ENCODE results near the gene RAB8A.
A peak's percentile ranks its signal among the peaks of the same experiment; 100 is the strongest.
"Not testable (repeated sequence)": the region's sequence is repeated elsewhere in the genome, so short reads cannot be mapped to it uniquely, and the experiment has no call there.

The RAB8A gene

GRCh38 chr19:16078759-16079707 lies 32.7 kb upstream of the RAB8A start:
- DNase-seq, result peak; percentile 85 to 92

- no peak for DNase-seq
Measured at GRCh38 chr19:16084067-16084685, 27.5 kb upstream of the RAB8A start.

- DNase-seq, result no peak
Measured at GRCh38 chr19:16085115-16085514, 26.6 kb upstream of the RAB8A start.

- DNase-seq, result not testable (repeated sequence)
Measured at GRCh38 chr19:16087404-16087803, 24.3 kb upstream of the RAB8A start.

GRCh38 chr19:16087940-16088339 lies 23.7 kb upstream of the RAB8A start:
- no peak for DNase-seq

GRCh38 chr19:16088351-16089009 lies 23.2 kb upstream of the RAB8A start:
- no peak for DNase-seq

GRCh38 chr19:16089010-16089846 lies 22.5 kb upstream of the RAB8A start:
- DNase-seq, result no peak

GRCh38 chr19:16091546-16092475 lies 19.9 kb upstream of the RAB8A start:
- no peak for DNase-seq

- DNase-seq, result no peak
Measured at GRCh38 chr19:16094360-16095070, 17.2 kb upstream of the RAB8A start.

GRCh38 chr19:16095071-16095571 lies 16.6 kb upstream of the RAB8A start:
- DNase-seq, result no peak

- no peak for DNase-seq
Measured at GRCh38 chr19:16096280-16096855, 15.3 kb upstream of the RAB8A start.

- DNase-seq, result no peak
Measured at GRCh38 chr19:16098416-16098768, 13.3 kb upstream of the RAB8A start.

- no peak for DNase-seq
Measured at GRCh38 chr19:16098821-16099220, 12.9 kb upstream of the RAB8A start.

- DNase-seq, result not testable (repeated sequence)
Measured at GRCh38 chr19:16099314-16099965, 12.2 kb upstream of the RAB8A start.

GRCh38 chr19:16100524-16100923 lies 11.2 kb upstream of the RAB8A start:
- DNase-seq, result no peak

GRCh38 chr19:16104722-16105121 lies 7.0 kb upstream of the RAB8A start:
- no peak for DNase-seq

- peak in 1 of 2 donors; percentile 25 for DNase-seq
Measured at GRCh38 chr19:16106121-16106520, 5.6 kb upstream of the RAB8A start.

- DNase-seq, result no peak
Measured at GRCh38 chr19:16111909-16112752, 442 bp downstream of the RAB8A start.

- no peak for DNase-seq
Measured at GRCh38 chr19:16112778-16113177, 1.1 kb downstream of the RAB8A start.
